Fibroblast of skin of right quadriceps (primary cell): ENCODE results near the gene ATP2C1.

Source experiments
- DNase-seq: peaks from one replicate; pipeline ENCODE4 v3.0.0-alpha.2; 2013

Gene ATP2C1

DNA sequence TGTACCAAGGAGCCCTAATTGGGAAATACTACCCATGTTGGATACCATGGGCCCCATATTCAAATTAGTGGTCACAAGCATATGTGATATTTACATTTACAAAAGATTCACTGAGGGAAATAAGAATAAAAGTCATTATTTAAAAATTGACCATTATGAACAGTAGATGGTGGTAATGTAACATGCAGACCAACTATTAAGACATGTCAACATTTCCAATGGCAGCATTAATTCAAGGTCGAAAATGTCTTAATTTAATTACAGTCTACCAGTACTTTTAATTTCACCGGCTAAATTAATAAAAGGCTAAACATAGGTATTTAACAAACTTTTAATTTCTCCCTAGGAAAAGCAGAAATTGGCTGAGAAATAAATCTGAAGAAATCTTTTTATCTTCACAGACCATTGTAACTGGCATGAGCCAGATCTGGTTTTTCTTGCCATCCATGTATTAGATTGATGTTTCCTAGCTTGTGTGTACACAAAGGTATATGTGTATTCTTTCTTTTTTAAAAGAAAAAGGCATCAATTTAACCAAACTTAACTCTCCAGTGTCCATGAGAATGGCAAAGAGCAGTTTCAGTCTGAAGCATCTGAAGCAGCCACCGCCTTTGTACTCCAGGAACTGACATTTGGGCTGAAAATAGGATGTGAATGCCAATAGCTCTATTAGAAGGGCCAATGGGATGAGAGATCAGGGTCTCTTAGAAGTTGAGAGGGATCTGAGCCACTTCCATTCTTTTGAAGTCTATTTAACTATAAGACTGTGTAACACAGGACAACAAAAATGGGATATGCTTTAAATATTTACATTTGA, 159.4 kb downstream of the ATP2C1 start:
- DNase-seq, result no peak
